Neuronal stem cell (in vitro differentiated cells): Measurements from ENCODE around the gene TBC1D12.

ENCODE experiments used
- DNase-seq: peaks from one replicate; pipeline ENCODE4 v3.0.0-alpha.2; 2013; ENCODE audit warnings: low spot score
- H2AFZ ChIP-seq: one replicate; pipeline ENCODE4 v1.6.1; 2013; ENCODE audit warnings: mild to moderate bottlenecking, low read length, inconsistent platforms
- H2AK5ac ChIP-seq: 2 replicates; pipeline ENCODE4 v1.6.1; 2013; ENCODE audit warnings: low read depth, mild to moderate bottlenecking, inconsistent platforms, low read length, moderate library complexity, mixed read lengths
- H2BK120ac ChIP-seq: 2 replicates; pipeline ENCODE4 v1.6.1; 2013; ENCODE audit warnings: low read depth, mild to moderate bottlenecking, inconsistent platforms, low read length, moderate library complexity, mixed read lengths
- H2BK12ac ChIP-seq: one replicate; pipeline ENCODE4 v1.6.1; 2013; ENCODE audit warnings: low read length, inconsistent platforms
- H2BK15ac ChIP-seq: 2 replicates; pipeline ENCODE4 v1.6.1; 2013; ENCODE audit warnings: mild to moderate bottlenecking, low read length, inconsistent platforms, mixed read lengths
- H2BK5ac ChIP-seq: one replicate; pipeline ENCODE4 v1.6.1; 2013; ENCODE audit warnings: inconsistent platforms, mild to moderate bottlenecking, low read length, moderate library complexity
- H3K14ac ChIP-seq: one replicate; pipeline ENCODE4 v1.6.1; 2013; ENCODE audit warnings: low read length, inconsistent platforms
- H3K18ac ChIP-seq: 2 replicates; pipeline ENCODE4 v1.6.1; 2013; ENCODE audit warnings: low read length, inconsistent platforms
- H3K23ac ChIP-seq: 2 replicates; pipeline ENCODE4 v1.6.1; 2013; ENCODE audit warnings: low read depth, mild to moderate bottlenecking, mixed read lengths, low read length, inconsistent platforms; ENCODE audit not compliant: poor library complexity
- H3K27ac ChIP-seq: replicated peaks from 3 replicates; pipeline ENCODE4 v1.5.1; 2013; ENCODE audit warnings: low read length, inconsistent platforms
- H3K27me3 ChIP-seq, 3 experiments: 2 replicates each; pipeline ENCODE4 v1.6.1; 2013; ENCODE audit warnings: low read length in 3 of 3, mild to moderate bottlenecking in 2 of 3, inconsistent platforms in 1 of 3, low read depth in 1 of 3, mixed read lengths in 1 of 3, moderate library complexity in 1 of 3; ENCODE audit not compliant: control insufficient read depth in 3 of 3, insufficient read depth in 3 of 3
- H3K36me3 ChIP-seq, 2 donors: replicated peaks in 1 of 2; 2 replicates each; pipeline ENCODE4 v1.6.1; 2013; ENCODE audit warnings: low read length in 2 of 2; ENCODE audit not compliant: control insufficient read depth in 2 of 2, insufficient read depth in 2 of 2
- H3K4ac ChIP-seq: 2 replicates; pipeline ENCODE4 v1.6.1; 2013; ENCODE audit warnings: inconsistent platforms, mild to moderate bottlenecking, low read length, moderate library complexity
- H3K4me1 ChIP-seq, 2 donors: 1 replicate in 1 of 2; 2 replicates in 1 of 2; pipeline ENCODE4 v1.6.1; 2013; ENCODE audit warnings: low read length in 2 of 2, low read depth in 1 of 2; ENCODE audit not compliant: control insufficient read depth in 2 of 2, insufficient read depth in 1 of 2
- H3K4me2 ChIP-seq: one replicate; pipeline ENCODE4 v1.6.1; 2013; ENCODE audit warnings: mild to moderate bottlenecking, low read length, inconsistent platforms; ENCODE audit not compliant: insufficient read depth, poor library complexity, severe bottlenecking
- H3K4me3 ChIP-seq, 2 donors: 2 replicates each; pipeline ENCODE4 v1.5.1; 2013; ENCODE audit warnings: low read length in 2 of 2, mild to moderate bottlenecking in 2 of 2, inconsistent platforms in 1 of 2, moderate library complexity in 1 of 2
- H3K79me1 ChIP-seq: one replicate; pipeline ENCODE4 v1.6.1; 2013; ENCODE audit warnings: low read depth, mild to moderate bottlenecking, inconsistent platforms, low read length, moderate library complexity
- H3K9ac ChIP-seq: one replicate; pipeline ENCODE4 v1.6.1; 2013; ENCODE audit warnings: mild to moderate bottlenecking, low read depth, low read length, inconsistent platforms; ENCODE audit not compliant: poor library complexity
- H3K9me3 ChIP-seq, 2 donors: replicated peaks in 1 of 2; 2 replicates each; pipeline versions ENCODE3 to v1.6.1; 2013; ENCODE audit warnings: low read length in 2 of 2, mild to moderate bottlenecking in 2 of 2, inconsistent platforms in 1 of 2, low read depth in 1 of 2, mixed read lengths in 1 of 2, moderate library complexity in 1 of 2; ENCODE audit not compliant: control insufficient read depth in 2 of 2, insufficient read depth in 1 of 2
- H4K8ac ChIP-seq: one replicate; pipeline ENCODE4 v1.6.1; 2013; ENCODE audit warnings: low read depth, mild to moderate bottlenecking, inconsistent platforms, low read length, moderate library complexity
- H4K91ac ChIP-seq: one replicate; pipeline ENCODE4 v1.6.1; 2013; ENCODE audit warnings: low read length, low read depth, mild to moderate bottlenecking, inconsistent platforms; ENCODE audit not compliant: poor library complexity
- whole genome bisulfite sequencing, 2 donors: extraction: QIAGEN DNeasy Blood & Tissue Kit; methylation state at CpG; one replicate each; pipeline ENCODE4 v1.1.7; 2013; ENCODE audit warnings: missing lambda C conversion rate in 2 of 2, mixed read lengths in 1 of 2; ENCODE audit not compliant: insufficient read length in 2 of 2, insufficient replicate concordance in 1 of 2; ENCODE audit errors: extremely low coverage in 2 of 2; 5-methylcytosine and 5-hydroxymethylcytosine counted together

TBC1D12 gene

GRCh38 chr10:94571528-94571927 is 169.2 kb downstream of the TBC1D12 start:
- no peak for DNase-seq
- H2BK12ac ChIP-seq = no peak overlapping the region
- H3K79me1 ChIP-seq = no peaks in the 10 kb centered on the region
- H2BK120ac ChIP-seq = no peak overlapping the region
- H2AFZ ChIP-seq = no peak overlapping the region
- no peaks in the 10 kb centered on the region for H3K27me3 ChIP-seq
- H3K9ac ChIP-seq = no peak overlapping the region
- H3K4me1 ChIP-seq = no peaks in the 10 kb centered on the region
- H3K9me3 ChIP-seq = no peaks in the 10 kb centered on the region
- H4K91ac ChIP-seq = no peak overlapping the region
- H2BK15ac ChIP-seq = no peak overlapping the region
- no peak overlapping the region for H3K14ac ChIP-seq
- H3K4ac ChIP-seq = no peak overlapping the region
- H4K8ac ChIP-seq = no peak overlapping the region
- H3K27ac ChIP-seq = no peak overlapping the region
- no peak overlapping the region for H3K4me2 ChIP-seq
- H3K36me3 ChIP-seq = peaks cover 20 to 97% of the 10 kb centered on the region in 2 donors
- no peak overlapping the region for H3K23ac ChIP-seq
- WGBS, 2 donors = no CpG with 5 or more reads among the region's 3 CpGs
- H3K4me3 ChIP-seq = no peak overlapping the region
- H2BK5ac ChIP-seq = no peak overlapping the region
- no peak overlapping the region for H2AK5ac ChIP-seq
- H3K18ac ChIP-seq = no peak overlapping the region

GRCh38 chr10:94578790-94579189 is 176.4 kb downstream of the TBC1D12 start:
- Histone ChIP-seq H3K4me1 (no peaks in the 10 kb centered on the region), H3K18ac (no peak overlapping the region), H3K14ac (no peak overlapping the region), H3K4me2 (no peak overlapping the region), H2BK5ac (no peak overlapping the region), H3K4ac (no peak overlapping the region), H3K9ac (no peak overlapping the region), H2AK5ac (no peak overlapping the region), H3K27me3 (no peaks in the 10 kb centered on the region), H4K8ac (no peak overlapping the region), H2BK120ac (no peak overlapping the region), H2BK15ac (no peak overlapping the region), H3K9me3 (no peaks in the 10 kb centered on the region), H3K23ac (no peak overlapping the region), H3K36me3 (peaks cover 14 to 93% of the 10 kb centered on the region in 2 donors), H4K91ac (no peak overlapping the region), H2AFZ (no peak overlapping the region), H3K27ac (no peak overlapping the region), H3K4me3 (no peak overlapping the region), H2BK12ac (no peak overlapping the region), H3K79me1 (peaks cover 2% of the 10 kb centered on the region)
- DNase-seq = no peak
- no CpG with 5 or more reads among the region's 4 CpGs for WGBS, 2 donors

GRCh38 chr10:94583124-94583523 is 180.8 kb downstream of the TBC1D12 start:
- Histone ChIP-seq H2BK5ac (no peak overlapping the region), H3K9ac (no peak overlapping the region), H3K4me3 (no peak overlapping the region), H3K4me1 (no peaks in the 10 kb centered on the region), H3K36me3 (peaks cover 7 to 93% of the 10 kb centered on the region in 2 donors), H3K9me3 (no peaks in the 10 kb centered on the region), H2BK12ac (no peak overlapping the region), H3K4me2 (no peak overlapping the region), H3K27ac (no peak overlapping the region), H2BK15ac (no peak overlapping the region), H2AK5ac (no peak overlapping the region), H3K4ac (no peak overlapping the region), H3K18ac (no peak overlapping the region), H4K91ac (no peak overlapping the region), H3K14ac (no peak overlapping the region), H4K8ac (no peak overlapping the region), H3K27me3 (no peaks in the 10 kb centered on the region), H2BK120ac (no peak overlapping the region), H3K23ac (no peak overlapping the region), H3K79me1 (peaks cover 2% of the 10 kb centered on the region), H2AFZ (no peak overlapping the region)
- no peak for DNase-seq
